NCI-H2029 (cell line): ENCODE measurements around the gene TMEM131L.

Source experiments
- DNase-seq: peaks from one replicate; lab custom pipeline; 2025; lab: John Stamatoyannopoulos, UW

TMEM131L gene

GRCh38 chr4:153616006-153616555 lies 149.9 kb downstream of the TMEM131L start:
- no peak for DNase-seq

GRCh38 chr4:153618833-153619232 lies 152.7 kb downstream of the TMEM131L start:
- DNase-seq: no peak

- DNase-seq: no peak
These were observed 153.7 kb downstream of the TMEM131L start for GRCh38 chr4:153619811-153620210.

GRCh38 chr4:153620352-153620751 lies 154.2 kb downstream of the TMEM131L start:
- DNase-seq: no peak

- DNase-seq: no peak
These were observed 155.9 kb downstream of the TMEM131L start for GRCh38 chr4:153622093-153622492.

GRCh38 chr4:153622778-153623240 lies 156.6 kb downstream of the TMEM131L start:
- DNase-seq: no peak

GRCh38 chr4:153623491-153623890 lies 157.3 kb downstream of the TMEM131L start:
- no peak for DNase-seq

- no peak for DNase-seq
These were observed 162.7 kb downstream of the TMEM131L start for GRCh38 chr4:153628796-153629315.

GRCh38 chr4:153629776-153630175 lies 163.6 kb downstream of the TMEM131L start:
- DNase-seq: no peak

GRCh38 chr4:153634738-153635353 lies 168.7 kb downstream of the TMEM131L start:
- DNase-seq: no peak

GRCh38 chr4:153635846-153636245 lies 169.7 kb downstream of the TMEM131L start:
- no peak for DNase-seq

GRCh38 chr4:153637201-153637600 lies 171.0 kb downstream of the TMEM131L start:
- no peak for DNase-seq

- no peak for DNase-seq
These were observed 171.9 kb downstream of the TMEM131L start for GRCh38 chr4:153638011-153638410.

- DNase-seq: no peak
These were observed 172.8 kb downstream of the TMEM131L start for GRCh38 chr4:153638999-153639398.

GRCh38 chr4:153639833-153640802 lies 174.0 kb downstream of the TMEM131L start:
- DNase-seq: no peak

- DNase-seq: no peak
These were observed 175.4 kb downstream of the TMEM131L start for GRCh38 chr4:153641532-153641931.

- DNase-seq: peak; percentile 46
These were observed 177.5 kb downstream of the TMEM131L start for GRCh38 chr4:153643406-153644383.

GRCh38 chr4:153645183-153645582 lies 179.0 kb downstream of the TMEM131L start:
- no peak for DNase-seq

- DNase-seq: no peak
These were observed 180.1 kb downstream of the TMEM131L start for GRCh38 chr4:153646261-153646660.

- DNase-seq: no peak
These were observed 180.8 kb downstream of the TMEM131L start for GRCh38 chr4:153646978-153647377.

- DNase-seq: no peak
These were observed 181.8 kb downstream of the TMEM131L start for GRCh38 chr4:153647975-153648374.
